Lower leg skin (tissue), 3 donors: ENCODE data around the gene CTNND2.

Experiments used
- POLR2A ChIP-seq, 2 donors: fragments of 450-650 bp; IDR thresholded peaks; one replicate each; pipeline ENCODE4 v1.6.1; 2016 to 2017; ENCODE audit warnings: antibody characterized with exemption in 2 of 2, mild to moderate bottlenecking in 1 of 2, moderate library complexity in 1 of 2
- TF ChIP-seq, protein P1 (sequence below), 3 donors: fragments of 450-650 bp; IDR thresholded peaks; one replicate each; pipeline ENCODE4 v1.5.1; 2016; ENCODE audit warnings: antibody characterized with exemption in 3 of 3, mild to moderate bottlenecking in 3 of 3, moderate library complexity in 2 of 3

DNA sequence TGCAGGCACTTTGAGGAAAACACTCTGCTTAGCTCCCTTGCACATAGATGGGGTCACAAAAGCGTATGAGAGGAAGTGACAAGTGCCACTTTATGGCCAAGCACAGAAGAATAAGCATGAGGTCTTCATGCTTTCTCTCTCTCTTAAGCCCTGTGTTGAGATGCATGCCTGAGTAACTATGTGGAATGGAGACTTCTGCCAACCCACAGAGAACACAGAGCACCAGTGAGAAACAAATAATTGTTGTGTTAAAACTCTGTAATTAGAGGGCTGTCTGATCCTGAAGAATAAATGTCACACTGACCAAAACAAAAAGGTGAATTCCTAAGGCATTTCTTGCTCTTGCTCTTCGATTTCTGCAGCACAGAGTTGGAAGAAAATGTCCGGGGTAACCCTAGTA is 488.5 kb downstream of the CTNND2 start:
- TF ChIP-seq, protein P1, sequence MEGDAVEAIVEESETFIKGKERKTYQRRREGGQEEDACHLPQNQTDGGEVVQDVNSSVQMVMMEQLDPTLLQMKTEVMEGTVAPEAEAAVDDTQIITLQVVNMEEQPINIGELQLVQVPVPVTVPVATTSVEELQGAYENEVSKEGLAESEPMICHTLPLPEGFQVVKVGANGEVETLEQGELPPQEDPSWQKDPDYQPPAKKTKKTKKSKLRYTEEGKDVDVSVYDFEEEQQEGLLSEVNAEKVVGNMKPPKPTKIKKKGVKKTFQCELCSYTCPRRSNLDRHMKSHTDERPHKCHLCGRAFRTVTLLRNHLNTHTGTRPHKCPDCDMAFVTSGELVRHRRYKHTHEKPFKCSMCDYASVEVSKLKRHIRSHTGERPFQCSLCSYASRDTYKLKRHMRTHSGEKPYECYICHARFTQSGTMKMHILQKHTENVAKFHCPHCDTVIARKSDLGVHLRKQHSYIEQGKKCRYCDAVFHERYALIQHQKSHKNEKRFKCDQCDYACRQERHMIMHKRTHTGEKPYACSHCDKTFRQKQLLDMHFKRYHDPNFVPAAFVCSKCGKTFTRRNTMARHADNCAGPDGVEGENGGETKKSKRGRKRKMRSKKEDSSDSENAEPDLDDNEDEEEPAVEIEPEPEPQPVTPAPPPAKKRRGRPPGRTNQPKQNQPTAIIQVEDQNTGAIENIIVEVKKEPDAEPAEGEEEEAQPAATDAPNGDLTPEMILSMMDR (IDR thresholded peaks at IDR 0.05): no peak
- TF ChIP-seq POLR2A (IDR thresholded peaks at IDR 0.05): no peak
